PFSK-1 (cell line): ENCODE measurements around the gene TMEM11.

Experiments used
- POLR2AphosphoS5 ChIP-seq: IDR thresholded peaks from 2 replicates; pipeline ENCODE4 v1.6.1; 2012; ENCODE audit warnings: low read depth, mild to moderate bottlenecking, control low read depth, low read length, moderate library complexity
- REST ChIP-seq, 2 experiments: IDR thresholded peaks; 2 replicates each; pipeline versions ENCODE4 v1.6.1 to v1.8.0; 2011 to 2012; ENCODE audit warnings: low read depth in 2 of 2, low read length in 2 of 2, control low read depth in 1 of 2, inconsistent platforms in 1 of 2, mild to moderate bottlenecking in 1 of 2, moderate library complexity in 1 of 2; ENCODE audit not compliant: insufficient read depth in 1 of 2
- TAF1 ChIP-seq: IDR thresholded peaks from 2 replicates; pipeline ENCODE4 v1.6.1; 2012; ENCODE audit warnings: low read length, control low read depth, borderline replicate concordance; ENCODE audit not compliant: insufficient read depth

- TF ChIP-seq REST (IDR thresholded peaks at IDR 0.05; ENCODE audit: insufficient read depth in 1 of 2, low read depth in 2 of 2, low read length in 2 of 2) (no peak), POLR2AphosphoS5 (no peak), TAF1 (no peak)
Observed at GRCh38 chr17:21249086-21249795, 35.3 kb upstream of the TMEM11 start.
